Activated effector memory CD4-positive, alpha-beta T cell treated with anti-CD3 and anti-CD28 coated beads, Interleukin-2, amount 50 U/mL, for 16 hours (primary cell): Measurements from ENCODE around the gene ZNF235.
A peak's percentile ranks its signal among the peaks of the same experiment; 100 is the strongest.
"Not testable (repeated sequence)": the region's sequence is repeated elsewhere in the genome, so short reads cannot be mapped to it uniquely, and the experiment has no call there.

Experiments
- DNase-seq: peaks from one replicate; pipeline ENCODE4 v3.0.0-alpha.2; 2020

Gene ZNF235

GRCh38 chr19:44304659-44305193 is at the start of gene ZNF235:
Gene ZNF235 (minus strand): TSS chr19:44305025. CDS start chr19:44303404, 1,621 bp downstream.
- DNase-seq = peak; percentile 90

GRCh38 chr19:44346556-44346955 is 41.7 kb upstream of the ZNF235 start:
- DNase-seq = no peak

GRCh38 chr19:44345959-44346358 is 41.1 kb upstream of the ZNF235 start:
- DNase-seq = no peak

- DNase-seq = no peak
Measured at GRCh38 chr19:44344255-44344654, 39.4 kb upstream of the ZNF235 start.

GRCh38 chr19:44341794-44342193 is 37.0 kb upstream of the ZNF235 start:
- DNase-seq = no peak

- not testable (repeated sequence) for DNase-seq
Measured at GRCh38 chr19:44334639-44335038, 29.8 kb upstream of the ZNF235 start.

- DNase-seq = no peak
Measured at GRCh38 chr19:44332145-44332544, 27.3 kb upstream of the ZNF235 start.

GRCh38 chr19:44315883-44316282 is 11.1 kb upstream of the ZNF235 start:
- DNase-seq = no peak

- DNase-seq = no peak
Measured at GRCh38 chr19:44313231-44313630, 8.4 kb upstream of the ZNF235 start.

GRCh38 chr19:44308011-44308410 is 3.2 kb upstream of the ZNF235 start:
- DNase-seq = no peak

- no peak for DNase-seq
Measured at GRCh38 chr19:44306283-44306682, 1.5 kb upstream of the ZNF235 start.

GRCh38 chr19:44305457-44305856 is 632 bp upstream of the ZNF235 start:
- DNase-seq = no peak

- DNase-seq = peak; percentile 61
Measured at GRCh38 chr19:44303976-44304568, 753 bp downstream of the ZNF235 start.

GRCh38 chr19:44303320-44303719 is 1.5 kb downstream of the ZNF235 start:
- DNase-seq = no peak

GRCh38 chr19:44284968-44285367 is 19.9 kb downstream of the ZNF235 start:
- no peak for DNase-seq

GRCh38 chr19:44282846-44283245 is 22.0 kb downstream of the ZNF235 start:
- no peak for DNase-seq

- DNase-seq = no peak
Measured at GRCh38 chr19:44280916-44281315, 23.9 kb downstream of the ZNF235 start.

- DNase-seq = no peak
Measured at GRCh38 chr19:44278181-44278690, 26.6 kb downstream of the ZNF235 start.

- DNase-seq = no peak
Measured at GRCh38 chr19:44277331-44277730, 27.5 kb downstream of the ZNF235 start.

GRCh38 chr19:44260695-44261446 is 44.0 kb downstream of the ZNF235 start:
- no peak for DNase-seq

- no peak for DNase-seq
Measured at GRCh38 chr19:44260343-44260681, 44.5 kb downstream of the ZNF235 start.

GRCh38 chr19:44258835-44259413 is 45.9 kb downstream of the ZNF235 start:
- DNase-seq = no peak

- no peak for DNase-seq
Measured at GRCh38 chr19:44258136-44258535, 46.7 kb downstream of the ZNF235 start.
